Choroid plexus epithelial cell (primary cell): Measurements from ENCODE around the gene KLHL17.
"Not testable (repeated sequence)": the region's sequence is repeated elsewhere in the genome, so short reads cannot be mapped to it uniquely, and the experiment has no call there.

Experiments used
- DNase-seq: peaks from one replicate; pipeline ENCODE4 v3.0.0-alpha.2; 2010; ENCODE audit warnings: low read depth
- H3K4me3 ChIP-seq: 2 replicates; pipeline ENCODE4 v1.5.1; 2011; ENCODE audit warnings: low read depth, mild to moderate bottlenecking, control low read depth, low read length, moderate library complexity
- TF ChIP-seq, protein P1 (sequence below): conservative IDR thresholded peaks from 2 replicates; pipeline ENCODE4 v1.5.1; 2011; ENCODE audit warnings: low read depth, mild to moderate bottlenecking, control low read depth, inconsistent platforms, low read length, moderate library complexity

The KLHL17 gene

DNA sequence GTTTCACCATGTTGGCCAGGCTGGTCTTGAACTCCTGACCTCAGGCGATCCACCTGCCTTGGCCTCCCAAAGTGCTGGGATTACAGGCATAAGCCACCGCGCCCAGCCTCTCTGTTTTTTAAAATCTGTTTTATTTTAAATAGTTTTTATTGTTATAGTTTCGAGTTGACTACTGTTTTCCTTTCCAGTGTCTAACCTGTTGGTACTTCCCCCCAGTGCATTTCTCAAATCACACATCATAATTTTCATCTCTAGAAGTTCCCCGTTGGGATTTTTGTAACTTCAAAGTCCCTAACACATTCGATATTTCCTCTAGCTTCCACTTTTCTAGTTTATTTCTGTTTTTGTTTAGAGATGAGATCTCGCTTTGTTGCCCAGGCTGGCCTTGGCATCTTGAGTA is 32.0 kb downstream of the KLHL17 start:
- H3K4me3 ChIP-seq = no peak overlapping the region
- TF ChIP-seq, protein P1, sequence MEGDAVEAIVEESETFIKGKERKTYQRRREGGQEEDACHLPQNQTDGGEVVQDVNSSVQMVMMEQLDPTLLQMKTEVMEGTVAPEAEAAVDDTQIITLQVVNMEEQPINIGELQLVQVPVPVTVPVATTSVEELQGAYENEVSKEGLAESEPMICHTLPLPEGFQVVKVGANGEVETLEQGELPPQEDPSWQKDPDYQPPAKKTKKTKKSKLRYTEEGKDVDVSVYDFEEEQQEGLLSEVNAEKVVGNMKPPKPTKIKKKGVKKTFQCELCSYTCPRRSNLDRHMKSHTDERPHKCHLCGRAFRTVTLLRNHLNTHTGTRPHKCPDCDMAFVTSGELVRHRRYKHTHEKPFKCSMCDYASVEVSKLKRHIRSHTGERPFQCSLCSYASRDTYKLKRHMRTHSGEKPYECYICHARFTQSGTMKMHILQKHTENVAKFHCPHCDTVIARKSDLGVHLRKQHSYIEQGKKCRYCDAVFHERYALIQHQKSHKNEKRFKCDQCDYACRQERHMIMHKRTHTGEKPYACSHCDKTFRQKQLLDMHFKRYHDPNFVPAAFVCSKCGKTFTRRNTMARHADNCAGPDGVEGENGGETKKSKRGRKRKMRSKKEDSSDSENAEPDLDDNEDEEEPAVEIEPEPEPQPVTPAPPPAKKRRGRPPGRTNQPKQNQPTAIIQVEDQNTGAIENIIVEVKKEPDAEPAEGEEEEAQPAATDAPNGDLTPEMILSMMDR = no peak
- DNase-seq = no peak

DNA sequence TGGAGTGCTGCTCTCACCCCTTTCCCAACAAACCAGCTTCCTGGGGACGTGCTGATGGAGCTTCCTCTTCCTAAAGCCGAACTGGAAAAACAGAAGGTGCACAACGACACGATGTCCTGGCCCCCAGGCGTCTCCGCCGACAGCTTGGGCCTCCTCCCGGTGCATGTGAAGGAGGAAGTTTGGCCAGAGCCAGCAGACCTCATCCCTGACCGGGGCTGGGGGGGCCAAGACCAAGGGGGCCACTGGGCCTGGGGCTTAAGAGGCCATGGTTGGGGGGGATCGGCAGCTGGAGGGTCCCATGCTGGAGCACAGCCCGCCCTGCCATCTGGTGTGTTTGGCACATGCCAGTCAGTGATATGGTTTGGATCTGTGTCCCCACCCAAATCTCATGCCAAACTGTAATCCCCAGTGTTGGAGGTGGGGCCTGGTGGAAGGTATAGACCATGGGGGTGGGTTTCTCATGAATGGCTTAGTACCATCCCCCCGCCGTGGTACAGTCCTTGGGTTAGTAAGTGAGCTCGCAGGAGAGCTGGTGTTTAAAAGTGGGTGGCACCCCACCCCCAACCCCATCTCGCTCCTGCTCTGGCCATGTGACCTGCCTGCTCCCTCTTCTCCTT is 33.1 kb downstream of the KLHL17 start:
- no peak for DNase-seq
- H3K4me3 ChIP-seq = no peak overlapping the region
- TF ChIP-seq, protein P1 = no peak

DNA sequence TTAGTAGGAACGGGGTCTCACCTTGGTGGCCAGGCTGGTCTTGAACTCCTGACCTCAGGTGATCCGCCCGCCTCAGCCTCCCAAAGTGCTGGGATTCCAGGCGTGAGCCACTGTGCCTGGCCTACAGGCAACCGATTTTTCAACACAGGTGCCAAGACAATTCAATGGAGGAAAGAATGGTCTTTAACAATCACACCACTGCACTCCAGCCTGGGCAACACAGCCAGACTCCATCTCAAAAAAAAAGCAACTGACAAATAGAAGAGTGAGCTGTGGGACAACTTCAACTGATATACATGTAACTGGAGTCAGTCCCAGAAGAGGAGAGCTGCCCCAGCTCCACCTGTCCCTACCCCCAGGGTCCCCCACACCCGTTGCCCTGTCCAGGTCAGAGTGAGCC is 34.2 kb downstream of the KLHL17 start:
- not testable (repeated sequence) for DNase-seq, H3K4me3 ChIP-seq

DNA sequence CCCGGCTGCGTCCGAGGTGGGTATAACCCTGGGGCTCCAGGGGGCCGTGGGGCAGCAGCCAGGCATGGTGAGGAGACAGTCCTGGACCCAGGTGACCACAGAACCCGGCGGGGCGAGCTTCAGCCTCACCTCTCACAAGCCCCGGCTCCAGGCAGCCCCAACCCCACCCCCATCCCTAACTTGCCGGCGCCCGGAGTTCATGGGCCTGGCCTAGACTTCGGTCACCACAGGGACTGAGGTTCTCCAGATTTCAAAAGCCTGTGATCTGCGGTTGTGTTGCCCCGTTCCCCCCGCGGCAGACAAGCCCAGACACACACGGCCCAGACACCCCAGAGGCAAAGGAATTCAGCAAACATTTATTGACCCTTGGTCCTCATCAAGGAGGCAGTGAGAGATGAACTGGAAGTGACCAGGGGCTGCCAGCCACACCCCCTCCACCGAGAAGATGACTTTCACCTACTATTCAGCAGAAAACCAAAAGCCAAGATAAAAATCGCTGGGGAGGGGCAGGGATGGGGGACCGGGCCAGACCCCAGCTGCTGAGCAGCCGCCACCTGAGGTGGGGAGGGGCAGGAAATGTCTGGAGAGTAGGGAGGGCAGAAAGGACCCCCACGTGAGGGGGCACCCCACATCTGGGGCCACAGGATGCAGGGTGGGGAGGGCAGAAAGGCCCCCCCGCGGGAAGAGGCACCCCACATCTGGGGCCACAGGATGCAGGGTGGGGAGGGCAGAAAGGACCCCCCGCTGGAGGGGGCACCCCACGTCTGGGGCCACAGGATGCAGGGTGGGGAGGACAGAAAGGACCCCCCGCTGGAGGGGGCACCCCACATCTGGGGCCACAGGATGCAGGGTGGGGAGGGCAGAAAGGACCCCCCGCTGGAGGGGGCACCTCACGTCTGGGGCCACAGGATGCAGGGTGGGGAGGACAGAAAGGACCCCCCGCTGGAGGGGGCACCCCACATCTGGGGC is 35.6 kb downstream of the KLHL17 start:
- H3K4me3 ChIP-seq = no peak overlapping the region
- TF ChIP-seq, protein P1 = no peak
- DNase-seq = no peak

DNA sequence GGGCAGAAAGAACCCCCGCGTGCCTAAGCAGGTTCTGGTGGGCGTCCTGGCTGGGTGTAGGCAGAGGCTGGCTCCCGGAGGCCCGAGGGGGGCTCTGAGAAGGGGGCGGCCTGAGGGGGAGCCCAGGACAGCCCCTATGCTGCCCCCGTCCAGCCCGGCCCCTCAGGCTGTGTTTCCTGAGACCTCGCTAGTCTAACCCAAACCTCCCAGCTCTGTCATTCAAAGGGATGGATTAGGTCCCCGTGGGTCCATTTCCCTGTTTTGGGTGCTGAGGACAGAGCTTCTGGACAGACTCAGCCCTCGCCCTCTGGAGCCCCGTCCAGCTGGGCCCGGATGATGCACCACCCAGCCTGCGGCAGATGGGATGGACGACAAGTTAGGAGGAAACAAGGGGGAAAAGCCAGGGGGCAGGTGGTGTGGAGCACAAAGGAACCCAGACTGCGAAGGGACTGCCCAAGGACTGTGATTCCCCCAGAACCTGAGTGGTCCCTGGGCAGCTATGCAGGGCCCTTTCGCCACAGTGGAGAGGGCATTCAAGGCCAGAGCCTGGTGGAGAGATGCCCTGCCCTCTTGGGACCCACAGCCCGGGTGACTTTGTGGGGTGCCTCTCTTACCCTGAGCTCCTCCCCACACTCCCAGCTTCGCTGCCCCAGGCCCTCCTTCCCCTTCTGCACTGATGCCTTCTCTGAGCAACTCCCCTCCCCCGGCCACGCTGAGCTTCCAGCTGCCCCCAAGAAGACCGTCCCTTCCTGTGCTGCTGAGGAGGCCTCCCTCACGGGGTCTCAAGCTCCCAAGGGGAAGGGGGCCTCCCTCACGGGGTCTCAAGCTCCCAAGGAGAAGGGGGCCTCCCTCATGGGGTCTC is 36.7 kb downstream of the KLHL17 start:
- DNase-seq = no peak
- TF ChIP-seq, protein P1 = no peak
- H3K4me3 ChIP-seq = no peak overlapping the region

DNA sequence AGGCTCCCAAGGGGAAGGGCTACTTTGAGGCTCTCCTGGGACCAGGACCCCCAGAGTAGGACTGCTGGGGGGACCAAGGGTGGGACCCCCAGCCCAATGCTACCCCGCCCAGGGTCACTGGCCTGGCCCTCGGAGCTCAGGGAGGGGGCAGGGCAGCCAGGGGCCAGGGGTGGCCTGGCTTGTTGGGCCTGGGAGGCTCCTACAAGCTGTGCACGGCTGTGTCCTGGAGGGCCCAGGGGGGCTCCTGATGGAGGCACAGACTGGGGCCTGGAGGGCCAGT is 37.3 kb downstream of the KLHL17 start:
- TF ChIP-seq, protein P1 = no peak
- no peak for DNase-seq
- H3K4me3 ChIP-seq = no peak overlapping the region
